Thyroid gland (tissue), 4 donors: Measurements from ENCODE around the gene GP1BA.
A peak's percentile ranks its signal among the peaks of the same experiment; 100 is the strongest.

Source experiments
- CTCF ChIP-seq, 6 experiments: fragments of 200-600 bp in 3 of 6; fragments of 450-650 bp in 3 of 6; sonication (generic) in 3 of 6; IDR thresholded peaks; one replicate each; pipeline ENCODE4 v1.5.1; 2016 to 2019; ENCODE audit warnings: antibody characterized with exemption in 6 of 6, mild to moderate bottlenecking in 2 of 6, inconsistent platforms in 1 of 6, moderate library complexity in 1 of 6
- POLR2A ChIP-seq, 2 donors: fragments of 450-650 bp; IDR thresholded peaks; one replicate each; pipeline ENCODE4 v1.6.1; 2017; ENCODE audit warnings: antibody characterized with exemption in 2 of 2, mild to moderate bottlenecking in 2 of 2, moderate library complexity in 1 of 2

GRCh38 chr17:4908711-4909496 lies 23.2 kb upstream of the GP1BA start:
- peak; percentile 59 to 93 (median 88) for TF ChIP-seq CTCF (IDR thresholded peaks at IDR 0.05)
- no peak for TF ChIP-seq POLR2A (IDR thresholded peaks at IDR 0.05)
